HEK293 (cell line): ENCODE results near the gene ZNF454.

ENCODE experiments used
- GLI2 ChIP-seq: fragments of 450-650 bp; formaldehyde crosslinking; IDR thresholded peaks from 2 replicates; pipeline ENCODE4; 2017; ENCODE audit warnings: missing biosample characterization, missing genetic modification characterization, low read depth, borderline replicate concordance
- ZNF600 ChIP-seq: fragments of 450-650 bp; formaldehyde crosslinking; IDR thresholded peaks from 2 replicates; pipeline ENCODE4 v1.5.1; 2016; ENCODE audit warnings: missing biosample characterization, missing genetic modification characterization
- ZSCAN16 ChIP-seq: fragments of 450-650 bp; formaldehyde crosslinking; IDR thresholded peaks from 2 replicates; pipeline ENCODE4 v1.5.1; 2016; ENCODE audit warnings: missing biosample characterization, missing genetic modification characterization

GRCh38 chr5:178993236-178993765 is 52.3 kb downstream of the ZNF454 start:
- TF ChIP-seq ZSCAN16 (tag by site-specific recombination) (no peak), GLI2 (tag by site-specific recombination) (no peak), ZNF600 (no peak)
